ENCODE data around the gene ANKRD11.

ANKRD11 gene

DNA sequence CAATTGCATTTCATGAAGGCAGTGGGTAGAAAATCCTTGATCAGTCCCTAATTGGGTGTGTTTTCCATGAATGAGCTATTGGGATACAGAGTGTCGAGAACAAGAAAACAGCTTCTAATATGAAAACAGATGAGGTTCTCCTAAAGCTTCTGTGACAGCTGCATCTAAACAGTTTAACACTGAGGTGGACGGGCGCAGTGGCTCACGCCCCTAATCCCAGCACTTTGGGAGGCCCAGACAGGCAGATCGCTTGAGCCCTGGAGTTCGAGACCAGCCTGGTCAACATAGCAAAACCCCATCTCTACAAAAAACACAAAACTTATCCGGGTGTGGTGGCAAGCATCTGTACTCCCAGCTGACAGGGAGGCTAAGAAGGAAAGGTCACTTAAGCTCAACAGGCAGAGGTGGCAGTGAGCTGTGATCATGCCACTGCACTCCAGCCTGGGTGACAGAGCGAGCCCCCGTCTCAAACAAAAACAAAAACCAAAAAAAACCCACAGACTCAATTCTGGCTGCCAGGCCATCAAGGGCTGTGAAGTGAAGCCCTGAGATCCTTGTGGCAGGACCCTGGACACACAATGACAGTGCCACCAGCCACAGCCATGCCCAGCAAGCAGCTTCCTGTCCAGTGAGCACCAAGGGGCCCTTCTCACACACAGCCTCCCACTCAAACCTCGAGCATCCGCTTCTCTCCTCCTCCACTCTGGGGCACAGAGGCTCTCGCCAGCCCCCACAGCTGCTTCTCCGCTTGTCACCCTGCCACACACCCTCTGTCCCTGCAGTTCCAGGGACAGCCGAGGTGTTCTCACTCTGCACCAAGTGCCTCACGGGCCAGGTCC is 44.0 kb downstream of the ANKRD11 start:
- ChIA-PET CTCF (interaction anchor here (1.0 to 2.2 kb wide), 6 partner anchors 9 to 206 kb away, joined by 3 to 7 read pairs (median 3); no protein-coding TSS in a partner anchor), POLR2A (interaction anchor here (1.3 kb wide), 1 partner anchor 29 kb away, joined by 3 read pairs; no protein-coding TSS in a partner anchor)

DNA sequence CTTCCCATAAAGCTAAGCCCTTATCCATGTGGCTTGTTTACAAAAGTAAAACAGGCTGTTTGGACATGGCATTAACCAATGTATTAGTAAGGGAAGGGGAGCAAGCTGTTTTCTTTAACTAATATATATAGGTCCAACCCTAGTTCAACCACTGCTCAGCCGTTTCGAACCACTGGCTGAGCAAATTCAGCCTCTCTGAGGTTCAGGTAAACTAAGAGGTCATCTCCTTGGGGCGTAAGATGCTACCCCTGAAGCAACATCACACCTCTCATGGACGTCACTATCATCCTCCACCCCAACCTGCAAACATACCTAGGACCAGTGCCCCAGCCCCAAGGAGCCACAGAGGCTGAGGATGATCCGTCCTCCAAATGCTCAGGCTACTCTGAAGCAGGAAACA is 45.2 kb downstream of the ANKRD11 start:
- CTCF ChIA-PET, result interaction anchor here (0.8 to 2.2 kb wide), 5 partner anchors 13 to 110 kb away, joined by 3 to 7 read pairs (median 3); no protein-coding TSS in a partner anchor
- TF ChIP-seq, protein P1, sequence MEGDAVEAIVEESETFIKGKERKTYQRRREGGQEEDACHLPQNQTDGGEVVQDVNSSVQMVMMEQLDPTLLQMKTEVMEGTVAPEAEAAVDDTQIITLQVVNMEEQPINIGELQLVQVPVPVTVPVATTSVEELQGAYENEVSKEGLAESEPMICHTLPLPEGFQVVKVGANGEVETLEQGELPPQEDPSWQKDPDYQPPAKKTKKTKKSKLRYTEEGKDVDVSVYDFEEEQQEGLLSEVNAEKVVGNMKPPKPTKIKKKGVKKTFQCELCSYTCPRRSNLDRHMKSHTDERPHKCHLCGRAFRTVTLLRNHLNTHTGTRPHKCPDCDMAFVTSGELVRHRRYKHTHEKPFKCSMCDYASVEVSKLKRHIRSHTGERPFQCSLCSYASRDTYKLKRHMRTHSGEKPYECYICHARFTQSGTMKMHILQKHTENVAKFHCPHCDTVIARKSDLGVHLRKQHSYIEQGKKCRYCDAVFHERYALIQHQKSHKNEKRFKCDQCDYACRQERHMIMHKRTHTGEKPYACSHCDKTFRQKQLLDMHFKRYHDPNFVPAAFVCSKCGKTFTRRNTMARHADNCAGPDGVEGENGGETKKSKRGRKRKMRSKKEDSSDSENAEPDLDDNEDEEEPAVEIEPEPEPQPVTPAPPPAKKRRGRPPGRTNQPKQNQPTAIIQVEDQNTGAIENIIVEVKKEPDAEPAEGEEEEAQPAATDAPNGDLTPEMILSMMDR (IDR thresholded peaks at IDR 0.05; ENCODE audit: control extremely low read depth, extremely low read depth, low read depth, missing control alignments), result no peak
- no peak for DNase-seq (ENCODE audit: extremely low spot score)
- POLR2A ChIA-PET, result no interaction called here

More for the DNA sequence above, 44.0 kb downstream of the ANKRD11 start:
- TF ChIP-seq, protein P1 (IDR thresholded peaks at IDR 0.05; ENCODE audit: control extremely low read depth, extremely low read depth, low read depth, missing control alignments), result no peak
- DNase-seq (ENCODE audit: extremely low spot score), result no peak

- ChIA-PET POLR2A (no interaction called here), CTCF (interaction anchor here (0.8 to 2.2 kb wide), 6 partner anchors 13 to 109 kb away, joined by 3 to 7 read pairs (median 3); no protein-coding TSS in a partner anchor)
- TF ChIP-seq, protein P1 (IDR thresholded peaks at IDR 0.05; ENCODE audit: control extremely low read depth, extremely low read depth, low read depth, missing control alignments), result no peak
- DNase-seq (ENCODE audit: extremely low spot score), result no peak
Measured at GRCh38 chr16:89444728-89445127, 45.6 kb downstream of the ANKRD11 start.

GRCh38 chr16:89444151-89444723 is 46.1 kb downstream of the ANKRD11 start:
- POLR2A ChIA-PET, result no interaction called here
- CTCF ChIA-PET, result interaction anchor here (0.8 to 2.2 kb wide), 7 partner anchors 12 to 109 kb away, joined by 3 to 7 read pairs (median 3); no protein-coding TSS in a partner anchor
- no peak for DNase-seq (ENCODE audit: extremely low spot score)
- TF ChIP-seq, protein P1 (IDR thresholded peaks at IDR 0.05; ENCODE audit: control extremely low read depth, extremely low read depth, low read depth, missing control alignments), result no peak

DNA sequence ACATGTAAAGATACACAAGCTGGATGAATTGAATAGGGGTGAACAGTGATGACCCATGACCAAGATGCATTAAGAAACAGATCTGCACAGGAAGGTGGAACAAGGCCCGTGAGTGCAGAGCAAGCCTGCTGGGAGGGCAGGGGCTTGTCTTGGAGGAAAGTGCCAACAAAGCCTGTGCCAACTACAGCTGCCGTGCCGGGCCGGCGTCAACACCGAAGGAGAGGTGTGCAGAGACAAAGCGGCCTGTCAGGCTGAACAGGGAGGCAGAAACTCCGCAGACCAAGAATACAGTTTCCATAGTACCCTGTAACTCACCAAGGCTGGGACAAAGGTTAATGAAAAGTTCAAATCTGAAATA is 46.7 kb downstream of the ANKRD11 start:
- TF ChIP-seq, protein P1 (IDR thresholded peaks at IDR 0.05; ENCODE audit: control extremely low read depth, extremely low read depth, low read depth, missing control alignments), result no peak
- DNase-seq (ENCODE audit: extremely low spot score), result no peak
- CTCF ChIA-PET, result interaction anchor here (1.0 to 1.4 kb wide), 4 partner anchors 8 to 41 kb away, joined by 3 read pairs; no protein-coding TSS in a partner anchor
- POLR2A ChIA-PET, result no interaction called here

- ChIA-PET POLR2A (no interaction called here), CTCF (interaction anchor here (1.0 to 1.7 kb wide), 6 partner anchors 9 to 41 kb away, joined by 3 to 6 read pairs (median 3); no protein-coding TSS in a partner anchor)
- TF ChIP-seq, protein P1 (IDR thresholded peaks at IDR 0.05; ENCODE audit: control extremely low read depth, extremely low read depth, low read depth, missing control alignments), result no peak
- DNase-seq (ENCODE audit: extremely low spot score), result no peak
Measured at GRCh38 chr16:89442990-89443726, 47.2 kb downstream of the ANKRD11 start.
